PFSK-1 (cell line): Measurements from ENCODE around the gene PPP2CA.

ENCODE experiments used
- FOXP2 ChIP-seq: optimal IDR thresholded peaks from 2 replicates; pipeline ENCODE3; 2011; ENCODE audit warnings: borderline replicate concordance, control low read depth, inconsistent platforms; ENCODE audit not compliant: insufficient read depth; ENCODE audit errors: extremely low read length, extremely low read depth
- POLR2AphosphoS5 ChIP-seq: IDR thresholded peaks from 2 replicates; pipeline ENCODE4 v1.6.1; 2012; ENCODE audit warnings: low read depth, mild to moderate bottlenecking, control low read depth, low read length, moderate library complexity
- SIN3A ChIP-seq: IDR thresholded peaks from 2 replicates; pipeline ENCODE4 v1.6.1; 2012; ENCODE audit warnings: mild to moderate bottlenecking, low read length, moderate library complexity, borderline replicate concordance; ENCODE audit not compliant: insufficient read depth
- TAF1 ChIP-seq: IDR thresholded peaks from 2 replicates; pipeline ENCODE4 v1.6.1; 2012; ENCODE audit warnings: low read length, control low read depth, borderline replicate concordance; ENCODE audit not compliant: insufficient read depth
- TF ChIP-seq, protein P1 (sequence below), 2 experiments: IDR thresholded peaks; 2 replicates each; pipeline versions ENCODE4 v1.6.1 to v1.8.0; 2011 to 2012; ENCODE audit warnings: low read depth in 2 of 2, low read length in 2 of 2, control low read depth in 1 of 2, inconsistent platforms in 1 of 2, mild to moderate bottlenecking in 1 of 2, moderate library complexity in 1 of 2; ENCODE audit not compliant: insufficient read depth in 1 of 2

Gene PPP2CA

DNA sequence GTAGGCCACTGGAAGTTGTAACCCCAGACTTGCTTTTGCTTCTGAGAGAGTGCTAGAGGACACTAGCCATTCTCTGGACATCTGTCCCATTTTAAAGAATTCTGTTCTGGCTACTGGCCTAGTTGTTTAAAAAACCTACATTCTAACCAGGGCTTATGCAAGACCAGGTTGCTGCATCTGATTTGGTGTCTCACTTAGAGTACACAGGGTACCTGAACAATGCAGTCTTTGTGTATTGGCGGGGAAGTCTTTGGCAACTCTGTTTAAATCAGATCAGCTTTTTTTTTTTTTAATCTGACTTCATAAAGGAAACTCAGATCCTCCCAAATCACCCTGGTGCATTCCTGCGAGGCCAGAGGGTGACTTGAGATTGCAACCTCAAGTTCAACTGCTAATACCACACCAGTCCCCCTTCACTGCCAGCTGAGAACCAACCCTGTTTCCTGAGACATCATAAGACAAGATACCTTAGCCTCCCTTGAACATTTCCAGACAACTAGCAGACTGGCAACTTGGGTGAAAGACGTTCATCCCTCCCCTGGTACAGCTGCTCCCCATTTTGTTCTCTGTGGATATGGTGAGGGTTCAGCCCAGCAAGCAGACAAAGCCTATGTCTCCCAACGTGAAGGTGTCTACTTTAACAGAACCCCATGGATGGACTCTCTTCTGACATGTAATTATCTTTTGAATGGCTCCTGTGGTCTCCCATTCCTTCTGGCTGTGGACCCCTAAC, 76.1 kb downstream of the PPP2CA start:
- TF ChIP-seq FOXP2: no peak
- no peak for TF ChIP-seq TAF1
- no peak for TF ChIP-seq SIN3A
- no peak for TF ChIP-seq POLR2AphosphoS5
- TF ChIP-seq, protein P1, sequence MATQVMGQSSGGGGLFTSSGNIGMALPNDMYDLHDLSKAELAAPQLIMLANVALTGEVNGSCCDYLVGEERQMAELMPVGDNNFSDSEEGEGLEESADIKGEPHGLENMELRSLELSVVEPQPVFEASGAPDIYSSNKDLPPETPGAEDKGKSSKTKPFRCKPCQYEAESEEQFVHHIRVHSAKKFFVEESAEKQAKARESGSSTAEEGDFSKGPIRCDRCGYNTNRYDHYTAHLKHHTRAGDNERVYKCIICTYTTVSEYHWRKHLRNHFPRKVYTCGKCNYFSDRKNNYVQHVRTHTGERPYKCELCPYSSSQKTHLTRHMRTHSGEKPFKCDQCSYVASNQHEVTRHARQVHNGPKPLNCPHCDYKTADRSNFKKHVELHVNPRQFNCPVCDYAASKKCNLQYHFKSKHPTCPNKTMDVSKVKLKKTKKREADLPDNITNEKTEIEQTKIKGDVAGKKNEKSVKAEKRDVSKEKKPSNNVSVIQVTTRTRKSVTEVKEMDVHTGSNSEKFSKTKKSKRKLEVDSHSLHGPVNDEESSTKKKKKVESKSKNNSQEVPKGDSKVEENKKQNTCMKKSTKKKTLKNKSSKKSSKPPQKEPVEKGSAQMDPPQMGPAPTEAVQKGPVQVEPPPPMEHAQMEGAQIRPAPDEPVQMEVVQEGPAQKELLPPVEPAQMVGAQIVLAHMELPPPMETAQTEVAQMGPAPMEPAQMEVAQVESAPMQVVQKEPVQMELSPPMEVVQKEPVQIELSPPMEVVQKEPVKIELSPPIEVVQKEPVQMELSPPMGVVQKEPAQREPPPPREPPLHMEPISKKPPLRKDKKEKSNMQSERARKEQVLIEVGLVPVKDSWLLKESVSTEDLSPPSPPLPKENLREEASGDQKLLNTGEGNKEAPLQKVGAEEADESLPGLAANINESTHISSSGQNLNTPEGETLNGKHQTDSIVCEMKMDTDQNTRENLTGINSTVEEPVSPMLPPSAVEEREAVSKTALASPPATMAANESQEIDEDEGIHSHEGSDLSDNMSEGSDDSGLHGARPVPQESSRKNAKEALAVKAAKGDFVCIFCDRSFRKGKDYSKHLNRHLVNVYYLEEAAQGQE (IDR thresholded peaks at IDR 0.05; ENCODE audit: insufficient read depth in 1 of 2, low read depth in 2 of 2, low read length in 2 of 2): no peak

DNA sequence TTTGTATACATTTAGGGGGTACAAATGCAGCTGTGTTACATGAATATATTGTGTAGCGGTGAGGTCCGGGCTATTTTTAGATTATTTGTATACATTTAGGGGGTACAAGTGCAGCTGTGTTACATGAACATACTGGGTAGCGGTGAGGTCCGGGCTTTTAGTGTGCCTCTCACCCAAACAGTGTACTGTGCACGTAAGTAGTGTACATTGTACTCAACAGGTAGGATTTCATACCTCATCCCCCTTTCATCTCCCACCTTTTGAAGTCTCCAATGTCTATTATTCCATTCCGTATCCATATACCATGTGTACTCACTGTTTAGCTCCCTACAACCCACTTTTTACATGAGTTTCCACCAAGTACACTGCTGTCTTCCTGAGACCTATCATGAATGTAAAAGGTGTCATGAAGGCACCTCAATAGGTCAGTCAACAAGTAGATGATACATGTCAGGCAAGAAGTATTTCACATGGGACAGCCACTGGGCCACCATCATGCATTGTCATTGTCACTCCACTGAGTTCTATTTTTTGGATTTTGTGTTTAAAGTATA, 76.8 kb downstream of the PPP2CA start:
- no peak for TF ChIP-seq TAF1
- TF ChIP-seq POLR2AphosphoS5: no peak
- TF ChIP-seq FOXP2: no peak
- TF ChIP-seq, protein P1 (IDR thresholded peaks at IDR 0.05; ENCODE audit: insufficient read depth in 1 of 2, low read depth in 2 of 2, low read length in 2 of 2): no peak
- no peak for TF ChIP-seq SIN3A

DNA sequence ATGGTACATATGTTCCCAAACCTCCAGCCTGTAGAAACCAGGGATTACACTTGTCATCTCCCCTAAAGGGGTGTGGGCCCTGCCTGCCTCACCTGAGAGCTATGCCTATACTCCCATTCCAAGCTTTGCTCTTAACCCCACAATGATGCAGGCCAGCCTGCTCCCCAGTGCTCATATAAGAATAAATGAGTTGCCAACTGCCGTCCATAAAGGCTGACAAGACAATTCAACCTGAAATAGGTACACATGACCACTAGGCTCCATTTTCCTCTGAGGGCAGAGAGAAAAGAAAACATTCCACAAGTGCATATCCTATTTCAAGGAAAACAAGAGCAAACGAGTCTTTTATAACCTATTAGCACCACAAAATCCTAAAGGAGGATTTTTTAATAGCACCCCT, 77.6 kb downstream of the PPP2CA start:
- TF ChIP-seq, protein P1 (IDR thresholded peaks at IDR 0.05; ENCODE audit: insufficient read depth in 1 of 2, low read depth in 2 of 2, low read length in 2 of 2): no peak
- TF ChIP-seq POLR2AphosphoS5: no peak
- TF ChIP-seq TAF1: no peak
- no peak for TF ChIP-seq SIN3A
- no peak for TF ChIP-seq FOXP2

DNA sequence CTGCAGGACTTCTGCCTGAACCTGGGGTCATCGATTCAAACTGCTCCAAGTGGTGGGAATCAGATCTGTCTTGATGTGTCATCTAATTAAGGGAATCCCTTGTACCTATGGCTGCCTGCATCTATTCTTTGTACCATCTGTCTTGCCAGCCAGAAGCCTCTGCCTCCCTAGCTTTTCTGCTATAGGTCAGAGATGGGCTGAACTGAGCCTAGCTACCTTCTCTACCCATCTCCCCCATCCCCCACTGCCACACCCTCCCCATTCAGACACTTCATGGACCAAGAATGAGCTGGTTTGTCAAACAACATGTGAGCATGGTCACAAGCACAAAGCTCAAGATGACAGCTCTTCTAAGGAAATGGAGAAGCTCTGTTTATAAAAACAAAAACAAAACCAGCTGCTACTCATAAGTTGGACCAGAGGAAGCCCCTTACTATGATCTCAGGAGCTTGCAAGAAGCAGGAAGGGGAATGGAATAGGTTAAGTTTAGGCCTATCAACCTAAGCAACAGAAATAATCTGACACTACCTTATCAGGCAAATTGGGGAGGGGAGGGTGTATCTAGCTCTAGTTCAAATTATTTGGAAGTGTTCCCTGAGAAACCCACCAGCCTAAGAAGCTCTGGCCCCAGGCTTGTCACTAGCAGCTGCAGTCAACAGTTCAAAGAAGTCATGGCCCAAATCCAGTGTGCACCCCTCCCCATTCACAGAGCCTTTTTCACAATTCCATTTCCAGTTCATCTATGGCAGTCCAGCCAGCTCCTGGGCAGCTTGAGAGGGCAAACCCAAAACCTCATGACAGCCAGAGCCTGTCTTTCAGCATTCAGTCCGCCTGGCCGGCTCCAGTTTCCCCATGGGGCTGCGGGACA, 79.0 kb downstream of the PPP2CA start:
- no peak for TF ChIP-seq SIN3A
- TF ChIP-seq FOXP2: no peak
- TF ChIP-seq, protein P1 (IDR thresholded peaks at IDR 0.05; ENCODE audit: insufficient read depth in 1 of 2, low read depth in 2 of 2, low read length in 2 of 2): no peak
- TF ChIP-seq TAF1: no peak
- no peak for TF ChIP-seq POLR2AphosphoS5
